GM21723 (cell line): ENCODE measurements around the gene XCL1.
"Not testable (repeated sequence)": the region's sequence is repeated elsewhere in the genome, so short reads cannot be mapped to it uniquely, and the experiment has no call there.

ENCODE experiments used
- ATAC-seq: cut with Tn5 transposase; IDR thresholded peaks from one replicate; pipeline ENCODE4 v1.9.1; 2021; ENCODE audit warnings: mild to moderate bottlenecking, moderate library complexity; ENCODE audit not compliant: unreplicated experiment

XCL1 gene, protein sequence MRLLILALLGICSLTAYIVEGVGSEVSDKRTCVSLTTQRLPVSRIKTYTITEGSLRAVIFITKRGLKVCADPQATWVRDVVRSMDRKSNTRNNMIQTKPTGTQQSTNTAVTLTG

DNA sequence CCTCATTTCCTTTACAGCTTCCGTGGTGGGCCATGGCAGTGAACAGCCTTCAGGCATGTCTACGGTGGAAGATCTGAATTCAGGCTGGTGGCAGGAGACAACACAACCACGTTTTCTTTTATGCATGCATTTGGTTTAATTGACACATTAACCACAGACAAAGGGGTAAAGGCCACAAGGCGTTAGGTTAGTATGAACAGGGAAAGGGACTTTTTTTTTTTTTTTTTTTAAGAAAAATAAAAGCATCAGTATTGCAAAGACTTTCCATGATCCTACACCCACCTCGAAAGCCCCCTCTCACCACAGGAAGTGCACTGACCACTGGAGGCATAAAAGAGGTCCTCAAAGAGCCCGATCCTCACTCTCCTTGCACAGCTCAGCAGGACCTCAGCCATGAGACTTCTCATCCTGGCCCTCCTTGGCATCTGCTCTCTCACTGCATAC, at the start of gene XCL1:
TSS of gene XCL1 (plus strand) at position 361 of the 444 bp plus-strand sequence. CDS start at position 394, 33 bp downstream.
- not testable (repeated sequence) for ATAC-seq

- ATAC-seq = no peak
These were observed 46.9 kb upstream of the XCL1 start for GRCh38 chr1:168529518-168529917.

DNA sequence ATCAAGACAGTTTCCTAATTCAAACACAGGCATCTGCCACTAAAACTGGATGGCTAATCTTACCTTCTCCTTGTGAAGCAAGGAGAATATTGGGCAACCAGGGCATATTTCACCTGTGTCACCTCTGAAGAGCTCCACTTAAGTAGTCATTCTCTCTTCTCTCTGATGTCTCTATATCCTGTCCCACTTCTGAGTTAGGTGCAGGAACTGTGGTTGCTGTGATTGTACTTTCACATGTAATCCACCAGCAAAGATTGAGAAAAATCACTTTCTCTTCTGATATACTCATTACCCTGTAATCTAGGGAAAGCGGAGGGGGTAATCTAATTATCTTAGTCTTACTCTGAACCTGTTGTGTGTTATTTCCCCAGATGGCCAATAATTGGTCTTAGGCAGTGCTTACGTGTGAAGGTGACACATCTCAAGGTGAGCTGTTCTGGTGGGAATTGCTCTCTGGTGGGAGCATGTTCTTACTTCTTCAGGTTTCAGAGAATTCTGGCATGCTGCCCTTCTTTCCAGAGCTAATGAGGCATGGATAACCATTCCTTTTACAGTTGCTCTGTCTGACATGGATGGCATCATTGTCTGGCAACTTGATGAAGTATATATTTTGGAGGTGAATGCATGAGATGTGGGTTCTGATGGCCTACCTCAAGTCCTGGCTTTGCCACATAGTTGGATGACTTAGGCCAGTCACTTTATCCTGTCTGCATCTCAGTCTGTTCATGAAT, 44.6 kb upstream of the XCL1 start:
- ATAC-seq = no peak

GRCh38 chr1:168535536-168535935, 40.9 kb upstream of the XCL1 start:
- ATAC-seq = no peak

GRCh38 chr1:168540798-168541197, 35.6 kb upstream of the XCL1 start:
- ATAC-seq = not testable (repeated sequence)

DNA sequence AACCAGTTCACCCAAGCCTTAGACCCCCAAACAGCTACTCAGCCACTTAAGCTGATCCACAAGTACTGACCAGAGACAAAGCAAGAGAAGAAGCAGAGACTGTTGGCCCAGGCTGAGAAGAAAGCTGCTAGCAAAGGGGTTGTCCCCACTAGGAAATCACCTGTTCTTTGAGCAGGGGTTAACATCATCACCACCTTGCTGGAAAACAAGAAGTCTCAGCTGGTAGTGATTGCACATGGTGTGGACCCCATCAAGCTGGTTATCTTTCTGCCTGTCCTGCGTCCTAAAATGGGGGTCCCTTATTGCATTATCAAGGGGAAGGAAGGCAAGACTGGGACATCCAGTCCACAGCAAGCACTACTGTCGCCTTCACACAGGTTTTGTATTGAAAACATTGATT, 33.4 kb upstream of the XCL1 start:
- not testable (repeated sequence) for ATAC-seq

- ATAC-seq = not testable (repeated sequence)
These were observed 32.4 kb upstream of the XCL1 start, which contains the start of gene XCL2 for GRCh38 chr1:168543840-168544498. Gene XCL2 (minus strand): TSS chr1:168543997. CDS start chr1:168543964, 33 bp downstream.

GRCh38 chr1:168545678-168546552, 30.5 kb upstream of the XCL1 start:
- ATAC-seq = not testable (repeated sequence)

DNA sequence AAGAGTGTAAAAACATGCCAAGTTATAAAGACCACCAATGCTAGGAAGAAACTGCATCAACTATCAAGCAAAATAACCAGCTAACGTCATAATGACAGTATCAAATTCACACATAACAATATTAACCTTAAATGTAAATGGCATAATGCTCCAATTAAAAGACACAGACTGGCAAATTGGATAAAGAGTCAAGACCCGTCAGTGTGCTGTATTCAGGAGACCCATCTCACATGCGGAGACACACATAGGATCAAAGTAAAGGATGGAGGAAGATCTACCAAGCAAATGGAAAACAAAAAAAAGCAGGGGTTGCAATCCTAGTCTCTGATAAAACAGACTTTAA, 29.9 kb upstream of the XCL1 start:
- not testable (repeated sequence) for ATAC-seq

DNA sequence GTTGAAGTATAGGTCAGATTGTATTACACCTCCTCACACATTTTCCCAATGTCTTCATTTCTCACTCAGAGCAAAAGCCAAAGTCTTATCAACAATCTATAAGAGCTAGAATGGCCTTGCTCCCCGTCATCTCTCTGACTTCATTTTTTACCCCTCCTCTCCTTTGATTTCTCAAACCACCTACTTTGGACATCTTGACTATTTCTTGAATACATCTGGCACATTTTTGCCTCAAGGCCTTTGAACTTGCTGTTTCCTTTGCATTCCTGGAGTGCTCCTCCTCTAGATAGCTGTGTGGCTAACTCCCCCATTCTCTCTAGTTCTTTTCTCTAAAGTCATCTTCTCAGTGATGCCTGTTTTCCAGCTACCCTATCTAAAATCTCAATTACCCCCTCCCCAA, 25.4 kb upstream of the XCL1 start:
- no peak for ATAC-seq

GRCh38 chr1:168551688-168552087, 24.7 kb upstream of the XCL1 start:
- no peak for ATAC-seq

GRCh38 chr1:168552961-168553360, 23.4 kb upstream of the XCL1 start:
- ATAC-seq = no peak

DNA sequence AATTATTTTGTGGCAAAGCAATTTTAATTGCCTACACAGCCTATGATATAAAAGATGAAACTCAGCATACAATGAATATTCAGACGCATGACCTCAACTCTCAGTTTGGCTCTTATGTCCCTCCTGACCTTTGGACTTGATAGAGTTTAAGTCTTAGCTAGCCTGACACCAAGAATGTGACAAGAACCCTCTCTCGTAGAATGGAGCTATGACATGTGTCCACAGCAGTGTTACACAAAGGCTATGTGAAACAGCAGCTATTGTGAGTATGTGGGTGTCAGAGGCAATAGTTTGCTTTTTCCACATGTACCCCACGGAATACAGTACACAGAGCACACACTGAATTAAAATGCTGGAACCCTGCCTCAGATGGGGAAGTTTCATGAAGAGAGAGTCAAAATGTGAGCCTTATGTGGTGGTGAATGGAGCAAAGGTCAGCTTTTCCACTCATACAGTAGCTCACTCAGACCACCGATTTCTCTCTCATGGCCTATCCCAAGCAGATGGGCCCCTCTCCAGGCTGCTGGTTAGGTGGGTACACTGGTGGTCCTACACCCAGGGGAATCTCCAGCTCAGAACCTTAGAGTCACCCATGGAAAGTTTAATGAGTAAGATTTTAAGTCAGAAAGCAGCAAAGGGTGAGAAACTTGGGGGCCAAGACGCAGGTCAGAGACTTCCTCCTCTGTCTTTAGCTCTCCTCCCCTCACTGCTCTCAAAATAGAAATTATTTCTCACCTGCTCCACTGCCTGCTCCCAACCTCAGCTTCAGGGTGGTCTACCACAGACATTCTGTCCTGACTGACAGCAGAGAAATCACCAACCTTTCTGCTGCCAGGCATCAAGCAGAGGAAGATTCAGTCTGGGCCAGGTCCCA, 22.5 kb upstream of the XCL1 start:
- no peak for ATAC-seq

DNA sequence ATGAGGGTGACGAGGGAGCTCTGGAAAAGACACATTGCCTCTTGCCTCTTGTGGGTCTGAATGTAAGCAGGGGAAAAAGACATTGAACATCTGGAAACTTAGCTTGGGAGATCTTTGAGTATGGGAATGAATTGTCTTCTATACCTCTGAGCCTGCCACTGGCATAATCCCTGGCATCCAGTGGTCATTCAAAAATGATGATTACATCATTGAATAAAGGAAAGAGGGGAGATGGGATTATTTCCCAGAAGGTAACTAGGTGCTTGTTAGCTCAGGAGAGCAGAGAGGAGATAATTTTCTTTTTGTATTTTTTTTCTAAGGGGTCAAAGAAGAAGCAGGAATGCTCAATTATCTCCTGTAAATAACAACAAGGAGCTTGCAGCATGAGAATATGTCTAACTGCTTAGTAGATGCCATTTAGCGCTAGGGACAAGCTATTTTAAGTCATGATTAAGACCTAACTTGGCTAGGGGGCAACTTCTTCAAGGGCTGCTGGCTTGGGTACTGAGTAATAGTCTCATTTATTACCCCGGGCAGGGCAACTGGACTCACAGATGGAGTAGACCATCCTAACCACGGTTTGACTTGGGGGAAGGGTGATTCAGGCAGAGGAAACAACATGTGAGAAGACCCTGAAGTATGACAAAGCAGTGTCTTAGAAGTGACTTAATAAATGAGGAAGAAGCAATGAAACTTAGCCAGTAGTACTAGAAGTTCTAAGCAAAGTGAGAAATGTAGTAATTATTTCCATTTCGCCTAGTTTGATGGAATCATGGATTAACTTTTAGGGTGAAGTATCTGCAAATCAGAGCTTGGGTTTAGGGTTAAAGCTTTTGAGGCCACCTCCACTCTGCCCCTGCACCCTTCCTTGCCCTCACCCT, 21.6 kb upstream of the XCL1 start:
- ATAC-seq = no peak

DNA sequence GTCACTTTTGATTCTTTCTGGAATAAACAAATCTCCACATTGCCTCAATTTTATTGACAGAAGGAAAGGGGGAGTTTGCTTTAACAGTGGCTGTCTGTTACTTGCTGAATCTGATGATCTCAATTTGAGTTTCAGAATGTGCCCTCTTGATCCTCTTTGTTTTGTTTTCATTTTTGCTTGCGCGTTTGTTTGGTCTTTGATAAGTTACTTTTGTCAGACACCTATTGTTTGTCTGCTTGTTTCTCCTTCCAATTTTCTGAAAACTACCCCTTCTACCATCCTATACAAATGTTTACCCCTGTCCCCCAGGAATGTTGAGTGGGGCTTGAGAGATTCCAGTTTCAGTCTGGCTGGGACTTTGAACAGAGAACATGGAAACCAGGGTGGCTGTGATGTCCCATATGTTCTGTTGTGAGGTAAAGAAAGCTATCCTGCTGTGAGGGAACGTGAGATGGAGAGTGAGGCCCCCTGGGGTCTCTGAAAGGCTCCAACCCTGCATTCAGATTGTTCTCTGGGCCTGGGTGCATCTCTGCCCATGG, 20.8 kb upstream of the XCL1 start:
- no peak for ATAC-seq

DNA sequence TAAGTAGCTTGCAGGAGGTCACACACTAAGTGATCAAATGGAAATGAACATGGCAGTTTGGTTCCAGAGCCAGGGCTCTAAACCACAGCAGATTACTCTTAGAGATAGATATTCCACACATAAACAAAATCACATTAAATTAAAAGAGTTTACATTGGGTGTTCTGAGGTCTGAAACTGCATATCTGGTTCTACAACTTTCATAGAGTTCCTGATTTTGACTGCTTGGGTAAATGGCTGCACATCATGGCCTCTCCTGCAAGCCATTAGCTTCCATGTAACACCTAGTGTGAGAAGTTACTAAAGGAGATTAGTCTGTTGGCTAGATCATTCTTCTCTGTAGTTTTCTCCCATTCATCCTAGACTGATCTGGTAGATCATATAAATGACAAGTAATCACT, 19.8 kb upstream of the XCL1 start:
- no peak for ATAC-seq

DNA sequence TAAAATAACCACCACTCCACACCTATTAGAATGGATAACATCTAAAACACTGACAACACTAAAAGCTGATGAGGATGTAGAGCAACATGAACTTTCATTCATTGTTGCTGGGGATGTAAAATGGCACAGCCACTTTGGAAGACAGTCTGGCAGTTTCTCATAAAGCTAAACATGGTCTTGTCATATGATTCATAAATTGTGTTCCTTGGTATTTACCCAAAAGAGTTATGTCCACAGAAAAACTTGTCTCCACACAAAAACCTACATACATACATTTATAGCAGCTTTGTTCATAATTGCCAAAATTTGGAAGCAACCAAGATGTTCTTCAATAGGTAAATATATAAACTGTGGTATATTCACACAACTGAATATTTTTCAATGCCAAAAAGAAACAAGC, 16.0 kb upstream of the XCL1 start:
- no peak for ATAC-seq

GRCh38 chr1:168561989-168562388, 14.4 kb upstream of the XCL1 start:
- ATAC-seq = no peak

DNA sequence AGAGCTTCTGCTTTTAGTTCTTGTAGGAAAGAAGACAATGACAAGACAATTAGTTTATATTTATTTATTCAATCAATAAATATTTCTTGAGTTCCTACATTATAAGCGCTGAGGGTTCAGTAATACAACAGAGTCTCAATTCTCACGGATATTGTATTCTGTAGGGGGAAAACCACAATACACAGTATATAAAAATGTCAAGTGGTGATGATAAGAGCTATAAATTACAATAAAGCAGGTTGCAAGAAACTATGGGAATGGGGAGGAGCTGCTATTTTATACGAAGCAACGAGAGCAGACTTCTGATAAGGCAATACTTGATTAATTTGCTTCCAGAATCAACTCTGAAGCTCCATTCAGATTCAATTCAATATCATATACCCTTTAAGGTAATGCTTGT, 10.6 kb upstream of the XCL1 start:
- ATAC-seq = no peak
